Uterus (tissue), 2 donors: ENCODE data around the gene GMPPA.

ENCODE experiments used
- CTCF ChIP-seq, 4 experiments: fragments of 200-600 bp in 2 of 4; fragments of 450-650 bp in 2 of 4; sonication (generic) in 2 of 4; IDR thresholded peaks; one replicate each; pipeline ENCODE4 v1.5.1; 2016 to 2019; ENCODE audit warnings: antibody characterized with exemption in 4 of 4, mild to moderate bottlenecking in 2 of 4, moderate library complexity in 1 of 4
- POLR2A ChIP-seq, 2 donors: fragments of 450-650 bp; IDR thresholded peaks; one replicate each; pipeline ENCODE4 v1.6.1; 2016; ENCODE audit warnings: antibody characterized with exemption in 2 of 2, mild to moderate bottlenecking in 1 of 2, moderate library complexity in 1 of 2

GRCh38 chr2:219519526-219519916 lies 20.8 kb downstream of the GMPPA start:
- TF ChIP-seq CTCF (IDR thresholded peaks at IDR 0.05) (no peak), POLR2A (IDR thresholded peaks at IDR 0.05) (no peak)
